Measurements from ENCODE around the gene BMP6.

The BMP6 gene

GRCh38 chr6:7832904-7833750 lies 107.2 kb downstream of the BMP6 start:
- no peak for DNase-seq (ENCODE audit: low read depth)

- DNase-seq (ENCODE audit: low read depth), result no peak
These were observed 107.8 kb downstream of the BMP6 start for GRCh38 chr6:7833751-7834070.

GRCh38 chr6:7836371-7837026 lies 110.6 kb downstream of the BMP6 start:
- DNase-seq (ENCODE audit: low read depth), result no peak

- DNase-seq (ENCODE audit: low read depth), result no peak
These were observed 116.0 kb downstream of the BMP6 start for GRCh38 chr6:7841781-7842468.

- DNase-seq (ENCODE audit: low read depth), result no peak
These were observed 121.3 kb downstream of the BMP6 start for GRCh38 chr6:7846966-7847818.

GRCh38 chr6:7848229-7848628 lies 122.3 kb downstream of the BMP6 start:
- DNase-seq (ENCODE audit: low read depth), result no peak

GRCh38 chr6:7851780-7852179 lies 125.9 kb downstream of the BMP6 start:
- DNase-seq (ENCODE audit: low read depth), result no peak

GRCh38 chr6:7859591-7859990 lies 133.7 kb downstream of the BMP6 start:
- no peak for DNase-seq (ENCODE audit: low read depth)

- no peak for DNase-seq (ENCODE audit: low read depth)
These were observed 139.9 kb downstream of the BMP6 start for GRCh38 chr6:7865781-7866180.

- DNase-seq (ENCODE audit: low read depth), result no peak
These were observed 140.6 kb downstream of the BMP6 start for GRCh38 chr6:7866526-7866925.

- DNase-seq (ENCODE audit: low read depth), result no peak
These were observed 143.0 kb downstream of the BMP6 start for GRCh38 chr6:7868926-7869325.

GRCh38 chr6:7878401-7878964 lies 152.6 kb downstream of the BMP6 start:
- no peak for DNase-seq (ENCODE audit: low read depth)

- DNase-seq (ENCODE audit: low read depth), result no peak
These were observed 153.1 kb downstream of the BMP6 start for GRCh38 chr6:7879043-7879442.

GRCh38 chr6:7879579-7879978 lies 153.7 kb downstream of the BMP6 start:
- DNase-seq (ENCODE audit: low read depth), result no peak

GRCh38 chr6:7879980-7880717 lies 154.2 kb downstream of the BMP6 start:
- DNase-seq (ENCODE audit: low read depth), result no peak

- DNase-seq (ENCODE audit: low read depth), result no peak
These were observed 154.8 kb downstream of the BMP6 start for GRCh38 chr6:7880718-7881107.

GRCh38 chr6:7881765-7882500 lies 156.0 kb downstream of the BMP6 start:
- no peak for DNase-seq (ENCODE audit: low read depth)

- no peak for DNase-seq (ENCODE audit: low read depth)
These were observed 156.8 kb downstream of the BMP6 start for GRCh38 chr6:7882505-7883257.

GRCh38 chr6:7883381-7883780 lies 157.5 kb downstream of the BMP6 start:
- DNase-seq (ENCODE audit: low read depth), result no peak

- no peak for DNase-seq (ENCODE audit: low read depth)
These were observed 160.2 kb downstream of the BMP6 start for GRCh38 chr6:7886132-7886531.
